ENCODE measurements around the gene CDC42EP4.
"Not testable (repeated sequence)": the region's sequence is repeated elsewhere in the genome, so short reads cannot be mapped to it uniquely, and the experiment has no call there.

CDC42EP4 gene

GRCh38 chr17:73274490-73274889 lies 37.3 kb downstream of the CDC42EP4 start:
- DNase-seq = no peak

- no peak for DNase-seq
Observed at GRCh38 chr17:73272906-73273218, 38.9 kb downstream of the CDC42EP4 start.

GRCh38 chr17:73271072-73271471 lies 40.7 kb downstream of the CDC42EP4 start:
- no peak for DNase-seq

- DNase-seq = no peak
Observed at GRCh38 chr17:73269791-73270190, 42.0 kb downstream of the CDC42EP4 start.

- no peak for DNase-seq
Observed at GRCh38 chr17:73269329-73269615, 42.5 kb downstream of the CDC42EP4 start.

GRCh38 chr17:73268582-73269328 lies 43.0 kb downstream of the CDC42EP4 start:
- DNase-seq = no peak

- no peak for DNase-seq
Observed at GRCh38 chr17:73267648-73268537, 43.9 kb downstream of the CDC42EP4 start.

- DNase-seq = no peak
Observed at GRCh38 chr17:73266796-73267195, 45.0 kb downstream of the CDC42EP4 start.

- DNase-seq = no peak
Observed at GRCh38 chr17:73265646-73266640, 45.9 kb downstream of the CDC42EP4 start.

- not testable (repeated sequence) for DNase-seq
Observed at GRCh38 chr17:73264448-73264847, 47.4 kb downstream of the CDC42EP4 start.

- no peak for DNase-seq
Observed at GRCh38 chr17:73262676-73263642, 48.8 kb downstream of the CDC42EP4 start.

GRCh38 chr17:73261952-73262675 lies 49.7 kb downstream of the CDC42EP4 start:
- no peak for DNase-seq

GRCh38 chr17:73261617-73261951 lies 50.2 kb downstream of the CDC42EP4 start, which contains the start of gene CPSF4L:
Gene CPSF4L (minus strand): TSS chr17:73261880. CDS start chr17:73261818, 62 bp downstream.
- DNase-seq = no peak

GRCh38 chr17:73257516-73257915 lies 54.3 kb downstream of the CDC42EP4 start:
- no peak for DNase-seq

GRCh38 chr17:73256220-73256619 lies 55.6 kb downstream of the CDC42EP4 start:
- no peak for DNase-seq

- DNase-seq = peak; percentile 36
Observed at GRCh38 chr17:73255671-73256181, 56.1 kb downstream of the CDC42EP4 start.

GRCh38 chr17:73251871-73252270 lies 59.9 kb downstream of the CDC42EP4 start:
- DNase-seq = no peak

- no peak for DNase-seq
Observed at GRCh38 chr17:73250851-73251640, 60.8 kb downstream of the CDC42EP4 start.

- DNase-seq = no peak
Observed at GRCh38 chr17:73249700-73250099, 62.1 kb downstream of the CDC42EP4 start.

- DNase-seq = no peak
Observed at GRCh38 chr17:73248532-73248931, 63.3 kb downstream of the CDC42EP4 start.
